ENCODE data around the gene CEP72.

The CEP72 gene

DNA sequence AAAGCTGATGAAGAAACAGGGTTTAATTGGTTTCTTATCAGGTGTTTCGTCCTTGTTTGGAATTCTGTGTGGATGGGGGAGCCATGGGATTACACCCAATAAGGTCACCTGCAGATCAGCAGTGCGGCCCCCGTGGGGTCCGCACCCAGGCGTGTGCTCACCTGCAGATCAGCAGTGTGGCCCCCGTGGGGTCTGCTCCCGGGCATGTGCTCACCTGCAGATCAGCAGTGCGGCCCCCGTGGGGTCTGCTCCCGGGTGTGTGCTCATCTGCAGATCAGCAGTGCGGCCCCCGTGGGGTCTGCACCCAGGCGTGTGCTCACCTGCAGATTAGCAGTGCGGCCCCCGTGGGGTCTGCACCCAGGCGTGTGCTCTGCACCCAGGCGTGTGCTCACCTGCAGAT lies 41.7 kb upstream of the CEP72 start:
- Histone ChIP-seq H3K9me3 (ENCODE audit: insufficient read depth, low read length) (no peaks in the 10 kb centered on the region), H2AFZ (ENCODE audit: low read depth, low read length) (no peak overlapping the region), H3K27ac (ENCODE audit: low read length) (no peak overlapping the region), H3K9ac (ENCODE audit: low read length) (no peak overlapping the region), H3K79me2 (ENCODE audit: low read length) (no peaks in the 10 kb centered on the region), H3K27me3 (ENCODE audit: low read depth, low read length) (no peaks in the 10 kb centered on the region), H3K4me3 (ENCODE audit: low read length) (no peak overlapping the region), H3K36me3 (replicated peaks; ENCODE audit: low read depth, low read length) (no peaks in the 10 kb centered on the region), H3K4me2 (ENCODE audit: low read length) (no peak overlapping the region), H3K4me1 (ENCODE audit: low read length) (no peaks in the 10 kb centered on the region), H4K20me1 (ENCODE audit: insufficient read depth, low read length) (no peaks in the 10 kb centered on the region)
- no peak for TF ChIP-seq EZH2phosphoT487 (IDR thresholded peaks at IDR 0.05; ENCODE audit: low read depth)
- TF ChIP-seq, protein P1, sequence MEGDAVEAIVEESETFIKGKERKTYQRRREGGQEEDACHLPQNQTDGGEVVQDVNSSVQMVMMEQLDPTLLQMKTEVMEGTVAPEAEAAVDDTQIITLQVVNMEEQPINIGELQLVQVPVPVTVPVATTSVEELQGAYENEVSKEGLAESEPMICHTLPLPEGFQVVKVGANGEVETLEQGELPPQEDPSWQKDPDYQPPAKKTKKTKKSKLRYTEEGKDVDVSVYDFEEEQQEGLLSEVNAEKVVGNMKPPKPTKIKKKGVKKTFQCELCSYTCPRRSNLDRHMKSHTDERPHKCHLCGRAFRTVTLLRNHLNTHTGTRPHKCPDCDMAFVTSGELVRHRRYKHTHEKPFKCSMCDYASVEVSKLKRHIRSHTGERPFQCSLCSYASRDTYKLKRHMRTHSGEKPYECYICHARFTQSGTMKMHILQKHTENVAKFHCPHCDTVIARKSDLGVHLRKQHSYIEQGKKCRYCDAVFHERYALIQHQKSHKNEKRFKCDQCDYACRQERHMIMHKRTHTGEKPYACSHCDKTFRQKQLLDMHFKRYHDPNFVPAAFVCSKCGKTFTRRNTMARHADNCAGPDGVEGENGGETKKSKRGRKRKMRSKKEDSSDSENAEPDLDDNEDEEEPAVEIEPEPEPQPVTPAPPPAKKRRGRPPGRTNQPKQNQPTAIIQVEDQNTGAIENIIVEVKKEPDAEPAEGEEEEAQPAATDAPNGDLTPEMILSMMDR (IDR thresholded peaks at IDR 0.05; ENCODE audit: low read depth, low read length): no peak

DNA sequence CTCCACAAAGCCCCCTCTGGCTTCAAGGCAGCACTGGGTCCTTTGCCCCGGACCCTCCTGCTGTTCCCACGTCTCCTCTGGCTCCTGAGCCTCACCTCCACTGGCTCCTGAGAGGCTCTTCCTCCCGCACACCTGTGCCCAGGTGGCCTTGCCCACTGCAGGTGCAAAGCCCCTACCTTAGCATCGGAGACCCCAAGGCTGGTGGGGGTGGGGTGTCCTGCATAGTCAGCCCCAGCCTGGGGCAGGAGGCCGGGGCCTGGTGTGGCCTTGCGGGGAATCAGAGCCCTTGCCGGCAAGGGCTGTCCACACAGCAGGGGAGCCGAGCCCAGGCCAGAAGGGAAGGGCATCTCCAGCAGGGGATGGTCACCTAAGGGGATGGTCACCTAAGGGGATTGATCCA lies 41.3 kb upstream of the CEP72 start:
- no peaks in the 10 kb centered on the region for H3K4me1 ChIP-seq (ENCODE audit: low read length)
- H4K20me1 ChIP-seq (ENCODE audit: insufficient read depth, low read length): no peaks in the 10 kb centered on the region
- no peak for TF ChIP-seq EZH2phosphoT487 (IDR thresholded peaks at IDR 0.05; ENCODE audit: low read depth)
- TF ChIP-seq, protein P1 (IDR thresholded peaks at IDR 0.05; ENCODE audit: low read depth, low read length): no peak
- no peaks in the 10 kb centered on the region for H3K79me2 ChIP-seq (ENCODE audit: low read length)
- no peaks in the 10 kb centered on the region for H3K9me3 ChIP-seq (ENCODE audit: insufficient read depth, low read length)
- peaks cover 3% of the 10 kb centered on the region; the same call in 1 of the 2 replicates for H3K27me3 ChIP-seq (ENCODE audit: low read depth, low read length)
- H3K36me3 ChIP-seq (replicated peaks; ENCODE audit: low read depth, low read length): no peaks in the 10 kb centered on the region
- H3K4me3 ChIP-seq (ENCODE audit: low read length): no peak overlapping the region
- no peak overlapping the region for H2AFZ ChIP-seq (ENCODE audit: low read depth, low read length)
- no peak overlapping the region for H3K4me2 ChIP-seq (ENCODE audit: low read length)
- H3K27ac ChIP-seq (ENCODE audit: low read length): no peak overlapping the region
- H3K9ac ChIP-seq (ENCODE audit: low read length): no peak overlapping the region

DNA sequence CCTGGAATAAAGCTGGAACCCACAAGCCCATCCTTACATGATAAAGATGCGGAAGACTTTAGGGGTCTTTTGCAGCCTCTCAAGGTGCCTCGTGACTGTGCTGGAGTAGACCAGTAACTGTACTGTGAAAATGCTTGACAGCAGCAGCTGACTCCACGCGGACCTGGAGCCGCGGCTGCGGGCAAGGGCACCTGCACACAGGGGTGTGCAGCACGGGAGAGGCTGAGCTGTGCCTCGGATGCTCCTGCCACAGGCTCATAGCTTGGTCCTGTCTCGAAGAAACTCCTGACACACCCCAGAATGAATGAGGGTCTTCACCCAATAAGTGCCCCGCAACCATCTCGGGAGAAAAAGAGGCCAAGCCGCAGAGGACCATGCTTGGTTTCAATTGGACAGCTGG lies 40.3 kb upstream of the CEP72 start:
- no peak overlapping the region for H3K4me2 ChIP-seq (ENCODE audit: low read length)
- no peak overlapping the region for H3K9ac ChIP-seq (ENCODE audit: low read length)
- H3K27ac ChIP-seq (ENCODE audit: low read length): no peak overlapping the region
- H3K79me2 ChIP-seq (ENCODE audit: low read length): no peaks in the 10 kb centered on the region
- no peaks in the 10 kb centered on the region for H4K20me1 ChIP-seq (ENCODE audit: insufficient read depth, low read length)
- H3K9me3 ChIP-seq (ENCODE audit: insufficient read depth, low read length): no peaks in the 10 kb centered on the region
- H3K36me3 ChIP-seq (replicated peaks; ENCODE audit: low read depth, low read length): no peaks in the 10 kb centered on the region
- H3K4me1 ChIP-seq (ENCODE audit: low read length): no peaks in the 10 kb centered on the region
- no peak for TF ChIP-seq EZH2phosphoT487 (IDR thresholded peaks at IDR 0.05; ENCODE audit: low read depth)
- TF ChIP-seq, protein P1 (IDR thresholded peaks at IDR 0.05; ENCODE audit: low read depth, low read length): no peak
- no peak overlapping the region for H2AFZ ChIP-seq (ENCODE audit: low read depth, low read length)
- H3K4me3 ChIP-seq (ENCODE audit: low read length): no peak overlapping the region
- H3K27me3 ChIP-seq (ENCODE audit: low read depth, low read length): peaks cover 10% of the 10 kb centered on the region; the same call in 1 of the 2 replicates

DNA sequence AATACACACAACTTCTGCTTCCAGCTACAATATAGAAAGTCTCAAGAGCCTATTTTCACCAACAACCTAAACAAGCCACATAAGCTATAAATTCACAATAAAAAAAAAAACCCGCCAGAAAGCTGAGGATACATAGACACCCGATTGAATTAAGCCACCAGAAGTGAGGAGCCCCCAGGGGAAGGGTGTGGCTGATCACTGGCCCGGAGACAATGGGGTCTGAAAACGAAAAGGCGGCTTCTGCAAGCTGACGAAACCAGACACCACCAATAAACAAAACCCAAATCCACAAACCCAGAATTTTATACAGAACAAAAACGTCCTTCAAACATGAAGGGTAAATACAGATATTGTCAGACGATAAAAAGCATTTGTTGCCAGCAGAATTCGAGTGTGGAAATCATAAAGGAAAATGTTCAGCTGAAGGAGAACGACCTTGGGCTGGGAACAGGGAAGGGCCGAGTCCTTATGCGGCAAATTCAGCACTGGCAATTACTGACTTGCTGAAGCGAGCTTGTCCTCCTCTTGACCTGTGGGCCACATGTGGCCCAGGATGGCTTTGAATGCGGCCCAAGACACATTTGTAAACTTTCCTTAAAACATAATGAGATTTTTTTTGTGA lies 39.6 kb upstream of the CEP72 start:
- Histone ChIP-seq H3K36me3 (replicated peaks; ENCODE audit: low read depth, low read length) (no peaks in the 10 kb centered on the region), H3K4me3 (ENCODE audit: low read length) (no peak overlapping the region), H3K79me2 (ENCODE audit: low read length) (no peaks in the 10 kb centered on the region), H3K27me3 (ENCODE audit: low read depth, low read length) (peaks cover 16% of the 10 kb centered on the region; the same call in 1 of the 2 replicates), H3K4me2 (ENCODE audit: low read length) (no peak overlapping the region), H3K4me1 (ENCODE audit: low read length) (no peaks in the 10 kb centered on the region), H3K9me3 (ENCODE audit: insufficient read depth, low read length) (no peaks in the 10 kb centered on the region), H3K9ac (ENCODE audit: low read length) (no peak overlapping the region), H3K27ac (ENCODE audit: low read length) (no peak overlapping the region), H4K20me1 (ENCODE audit: insufficient read depth, low read length) (no peaks in the 10 kb centered on the region), H2AFZ (ENCODE audit: low read depth, low read length) (no peak overlapping the region)
- TF ChIP-seq, protein P1 (IDR thresholded peaks at IDR 0.05; ENCODE audit: low read depth, low read length): no peak
- TF ChIP-seq EZH2phosphoT487 (IDR thresholded peaks at IDR 0.05; ENCODE audit: low read depth): no peak

Measured in OCI-LY3 (cell line).